B cell (primary cell): ENCODE results near the gene AFF3.

Experiments used
- EZH2 ChIP-seq: IDR thresholded peaks from 2 replicates; pipeline ENCODE4 v1.6.1; 2012; ENCODE audit warnings: borderline replicate concordance, low read depth, mild to moderate bottlenecking, moderate library complexity, low read length; ENCODE audit not compliant: insufficient read depth, poor library complexity, severe bottlenecking
- TF ChIP-seq, protein P1 (sequence below): fragments of 200-600 bp; IDR thresholded peaks from one replicate; pipeline ENCODE4 v1.8.0; 2022; ENCODE audit warnings: antibody characterized with exemption, mild to moderate bottlenecking

DNA sequence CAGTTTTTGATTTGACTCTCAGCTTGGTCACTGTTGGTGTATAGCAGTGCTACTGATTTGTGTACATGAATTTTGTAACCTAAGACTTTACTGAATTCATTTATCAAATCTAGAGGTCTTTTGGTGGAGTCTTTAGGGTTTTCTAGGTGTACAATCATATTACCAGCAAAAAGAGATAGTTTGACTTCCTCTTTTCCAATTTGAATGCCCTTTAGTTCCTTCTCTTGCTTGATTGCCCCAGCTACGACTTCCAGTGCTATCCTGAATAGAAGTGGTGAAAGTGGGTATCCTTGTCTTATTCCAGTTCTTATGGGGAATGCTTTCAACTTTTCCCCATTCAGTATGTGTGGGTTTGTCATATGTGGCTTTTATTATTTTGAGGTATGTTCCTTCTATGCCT is 339.7 kb downstream of the AFF3 start:
- TF ChIP-seq, protein P1, sequence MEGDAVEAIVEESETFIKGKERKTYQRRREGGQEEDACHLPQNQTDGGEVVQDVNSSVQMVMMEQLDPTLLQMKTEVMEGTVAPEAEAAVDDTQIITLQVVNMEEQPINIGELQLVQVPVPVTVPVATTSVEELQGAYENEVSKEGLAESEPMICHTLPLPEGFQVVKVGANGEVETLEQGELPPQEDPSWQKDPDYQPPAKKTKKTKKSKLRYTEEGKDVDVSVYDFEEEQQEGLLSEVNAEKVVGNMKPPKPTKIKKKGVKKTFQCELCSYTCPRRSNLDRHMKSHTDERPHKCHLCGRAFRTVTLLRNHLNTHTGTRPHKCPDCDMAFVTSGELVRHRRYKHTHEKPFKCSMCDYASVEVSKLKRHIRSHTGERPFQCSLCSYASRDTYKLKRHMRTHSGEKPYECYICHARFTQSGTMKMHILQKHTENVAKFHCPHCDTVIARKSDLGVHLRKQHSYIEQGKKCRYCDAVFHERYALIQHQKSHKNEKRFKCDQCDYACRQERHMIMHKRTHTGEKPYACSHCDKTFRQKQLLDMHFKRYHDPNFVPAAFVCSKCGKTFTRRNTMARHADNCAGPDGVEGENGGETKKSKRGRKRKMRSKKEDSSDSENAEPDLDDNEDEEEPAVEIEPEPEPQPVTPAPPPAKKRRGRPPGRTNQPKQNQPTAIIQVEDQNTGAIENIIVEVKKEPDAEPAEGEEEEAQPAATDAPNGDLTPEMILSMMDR, result no peak
- no peak for TF ChIP-seq EZH2
